GM04503 (cell line): ENCODE data around the gene TMOD2.
"Not testable (repeated sequence)": the region's sequence is repeated elsewhere in the genome, so short reads cannot be mapped to it uniquely, and the experiment has no call there.

Experiments used
- DNase-seq: peaks from one replicate; pipeline ENCODE4 v3.0.0-alpha.2; 2012; ENCODE audit warnings: low read depth

The TMOD2 gene

GRCh38 chr15:51774916-51775315 is 23.5 kb downstream of the TMOD2 start:
- no peak for DNase-seq

DNA sequence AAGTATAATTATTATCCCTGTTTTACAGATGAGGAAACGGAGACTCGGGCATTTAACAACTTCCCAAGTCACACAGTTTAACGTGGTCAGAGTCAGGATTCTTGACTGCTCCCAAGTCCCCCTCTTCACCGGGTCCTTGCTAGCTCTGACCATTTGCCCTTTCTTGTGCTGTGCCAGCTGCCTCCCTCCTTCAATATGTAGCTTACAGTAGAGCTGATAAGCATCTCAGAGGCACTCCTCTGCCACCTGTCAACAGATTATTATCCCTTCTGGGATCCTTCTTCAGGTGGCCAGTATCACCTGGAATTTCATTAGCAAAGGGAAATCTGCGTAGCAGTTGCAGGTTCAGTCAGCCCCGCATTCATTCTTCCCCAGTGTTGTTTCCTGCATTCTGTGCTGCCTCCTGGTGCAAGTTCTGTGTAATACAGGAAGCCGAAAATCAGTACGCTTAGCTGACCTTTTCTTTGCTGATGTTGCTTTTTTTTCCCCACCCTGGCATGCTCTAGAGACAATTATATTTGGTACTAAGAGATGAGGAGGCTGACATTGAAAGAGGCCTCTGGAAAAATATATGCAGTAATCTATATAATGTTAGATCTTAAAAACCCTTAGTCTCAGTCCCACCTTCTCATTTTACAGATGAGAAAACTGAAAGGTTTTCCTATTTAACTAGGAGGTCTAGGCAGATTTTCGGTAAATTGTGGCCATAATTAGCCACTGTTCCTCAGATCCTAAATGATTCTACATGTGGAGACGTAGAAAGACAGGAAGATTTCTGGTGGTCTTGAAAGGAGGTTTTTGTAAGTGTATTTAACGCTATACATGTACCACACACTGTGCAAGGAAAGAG is 24.8 kb downstream of the TMOD2 start:
- DNase-seq: no peak

DNA sequence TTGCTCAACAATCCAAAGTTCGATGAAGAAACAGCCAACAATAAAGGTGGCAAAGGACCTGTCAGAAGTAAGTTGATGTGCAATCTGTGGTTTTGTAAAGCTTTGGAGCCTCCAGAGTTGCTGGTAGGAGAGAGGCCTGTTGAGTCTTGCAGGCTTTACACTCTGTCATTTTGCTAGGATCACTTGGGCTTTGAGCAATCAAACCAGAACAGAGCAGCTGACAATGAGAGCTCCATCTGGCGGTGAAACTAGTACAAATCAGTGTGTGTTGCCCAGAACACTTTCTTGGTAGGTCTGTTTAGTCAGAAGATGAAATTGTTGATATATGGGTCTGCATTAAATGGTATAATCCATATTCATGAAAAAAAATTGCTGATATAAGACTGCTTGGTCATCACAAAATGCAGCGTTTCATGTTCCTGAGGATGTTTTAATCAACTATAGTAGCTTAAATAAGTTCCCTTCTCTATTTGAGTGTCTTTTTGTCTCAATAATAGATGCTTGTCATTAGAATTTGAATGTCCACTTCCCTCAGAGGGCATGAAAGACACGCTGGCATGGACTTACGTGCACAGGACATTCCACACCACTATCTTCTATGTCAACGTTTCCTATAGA is 25.7 kb downstream of the TMOD2 start:
- DNase-seq: peak; percentile 28

DNA sequence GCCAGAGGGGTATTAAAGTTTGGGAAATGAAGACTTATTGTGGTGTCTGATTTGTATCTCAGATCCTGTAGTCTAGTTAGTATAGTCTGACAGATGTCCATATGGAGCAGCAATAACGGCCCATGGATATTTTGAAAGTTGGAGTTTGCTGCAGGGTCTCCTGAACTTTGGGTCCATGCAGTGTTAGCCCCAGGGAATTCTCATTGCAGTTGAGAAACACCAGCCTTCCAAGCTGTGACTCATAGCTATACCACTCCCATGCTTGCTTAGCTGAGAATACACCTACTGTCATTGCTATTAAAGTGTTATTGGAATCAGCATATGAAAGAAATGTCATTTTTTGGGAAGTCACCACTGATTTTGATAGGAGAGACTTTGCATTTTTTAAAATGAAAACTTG is 29.2 kb downstream of the TMOD2 start:
- DNase-seq: no peak

GRCh38 chr15:51781506-51781905 is 30.1 kb downstream of the TMOD2 start:
- no peak for DNase-seq

GRCh38 chr15:51782357-51782896 is 31.0 kb downstream of the TMOD2 start:
- no peak for DNase-seq

DNA sequence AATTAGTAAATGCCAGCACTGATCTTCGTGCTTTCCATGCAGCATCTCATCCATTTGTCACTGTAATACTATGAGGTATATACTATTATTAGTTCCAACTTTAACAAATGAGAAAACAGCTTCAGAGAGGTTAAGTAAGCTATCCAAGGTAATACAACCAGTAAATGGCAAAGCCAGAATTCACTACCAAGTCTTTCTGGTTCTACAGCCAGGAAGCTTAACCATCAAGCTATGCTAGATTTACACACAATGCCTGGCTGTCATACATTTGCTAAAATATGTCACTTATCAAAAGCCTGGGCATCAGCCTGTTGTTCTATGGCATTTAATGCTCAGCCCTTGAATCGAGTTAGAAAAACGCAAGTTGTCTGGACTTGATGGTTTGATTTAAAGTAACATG is 32.6 kb downstream of the TMOD2 start:
- DNase-seq: no peak

GRCh38 chr15:51787130-51787529 is 35.7 kb downstream of the TMOD2 start:
- not testable (repeated sequence) for DNase-seq

DNA sequence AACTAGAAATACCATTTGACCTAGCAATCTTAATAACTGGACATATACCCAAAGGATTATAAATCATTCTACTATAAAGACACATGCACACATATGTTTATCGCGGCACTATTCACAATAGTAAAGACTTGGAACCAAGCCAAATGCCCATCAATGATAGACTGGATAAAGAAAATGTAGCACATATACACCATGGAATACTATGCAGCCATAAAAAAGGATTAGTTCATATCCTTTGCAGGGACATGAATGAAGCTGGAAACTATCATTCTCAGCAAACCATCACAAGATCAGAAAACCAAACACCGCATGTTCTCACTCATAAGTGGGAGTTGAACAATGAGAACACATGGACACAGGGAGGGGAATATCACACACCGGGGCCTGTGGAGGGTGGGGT is 41.1 kb downstream of the TMOD2 start:
- not testable (repeated sequence) for DNase-seq

GRCh38 chr15:51793521-51794305 is 42.3 kb downstream of the TMOD2 start:
- no peak for DNase-seq

DNA sequence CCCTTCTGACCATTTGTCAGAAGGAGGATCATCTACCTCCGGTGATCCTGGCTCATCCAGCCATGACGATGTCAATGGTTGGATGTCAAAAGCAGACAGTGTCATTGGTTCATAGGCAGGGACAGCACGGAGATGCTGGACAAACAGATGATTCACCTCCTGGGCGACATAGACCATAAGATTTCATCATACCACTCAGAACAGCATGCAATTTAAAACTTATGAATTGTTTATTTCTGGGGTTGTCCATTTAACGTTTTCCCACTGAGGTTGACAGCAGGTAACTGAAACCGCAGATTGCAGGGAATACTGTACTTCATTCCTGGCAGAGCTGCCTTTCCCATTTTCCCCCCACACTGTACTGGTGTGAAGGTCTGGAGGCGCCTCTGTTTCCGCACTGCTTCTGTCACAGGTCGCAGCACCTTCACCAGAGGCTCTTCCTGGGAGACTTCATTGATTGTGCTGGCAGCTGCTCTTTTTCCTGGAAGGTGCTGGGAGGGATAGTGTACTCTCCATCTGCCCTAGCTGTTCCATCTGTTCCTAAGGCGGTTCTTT is 45.5 kb downstream of the TMOD2 start:
- DNase-seq: no peak

DNA sequence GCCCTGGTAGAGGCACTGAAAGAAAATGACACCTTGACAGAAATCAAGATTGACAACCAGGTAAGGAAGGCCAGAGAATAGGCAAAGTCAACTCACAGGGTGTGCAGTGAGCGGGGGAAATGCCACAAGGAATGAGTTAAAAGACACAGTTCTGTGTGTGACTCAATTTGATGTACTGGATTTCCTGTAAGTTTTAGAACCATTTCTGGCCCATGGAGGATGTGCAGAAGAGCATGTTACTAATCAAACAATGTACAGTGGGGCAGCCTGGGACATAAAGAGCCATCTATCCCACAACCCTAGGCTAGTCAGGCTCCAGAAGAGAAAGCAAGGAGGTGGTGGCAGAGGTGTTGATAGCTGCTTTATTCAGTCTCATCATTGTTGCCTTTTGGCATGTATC is 46.9 kb downstream of the TMOD2 start:
- DNase-seq: no peak

DNA sequence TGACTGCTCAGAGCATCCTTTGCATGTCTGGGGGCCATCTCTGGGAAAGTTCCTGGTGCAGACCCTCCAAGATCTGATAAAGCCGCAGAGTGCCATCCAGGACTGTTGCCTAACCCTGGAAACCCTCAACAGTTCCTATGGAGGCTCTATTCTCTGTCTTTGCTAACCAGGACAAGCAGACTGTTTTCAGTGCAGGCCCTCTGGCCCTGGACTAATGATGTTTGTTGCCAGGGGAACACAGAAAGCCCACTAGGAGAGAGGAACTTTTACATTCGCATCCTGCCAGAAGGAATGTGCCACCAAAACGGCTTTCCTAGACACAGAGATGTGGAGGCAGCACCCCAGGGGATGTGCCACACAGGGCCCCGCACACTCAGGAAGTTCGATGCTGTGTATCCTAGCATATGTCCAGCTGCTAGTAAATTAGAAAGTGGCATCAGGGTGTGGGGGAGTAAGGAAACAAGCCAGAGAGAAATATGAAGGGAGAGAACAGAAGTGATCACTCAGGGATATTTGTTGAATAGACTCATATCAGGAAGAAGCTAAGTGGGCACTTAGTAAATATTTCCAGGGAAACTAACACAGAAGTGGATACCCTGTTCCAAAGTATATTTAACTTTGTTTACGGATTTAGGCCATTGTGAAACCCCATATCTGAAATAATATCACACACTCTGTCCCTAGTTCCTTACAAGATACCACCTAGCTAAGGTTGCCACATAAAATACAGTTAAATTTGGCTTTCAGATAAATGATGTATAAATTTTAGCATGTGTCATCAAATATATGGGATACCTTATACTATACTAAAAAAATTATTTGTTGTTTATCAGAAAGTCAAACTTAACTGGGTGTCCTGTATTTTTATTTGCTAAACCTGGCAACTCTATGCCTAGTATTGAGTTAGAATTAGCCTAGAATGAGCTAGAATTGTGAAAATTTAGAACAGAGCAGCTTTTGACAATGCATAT is 48.2 kb downstream of the TMOD2 start:
- no peak for DNase-seq

DNA sequence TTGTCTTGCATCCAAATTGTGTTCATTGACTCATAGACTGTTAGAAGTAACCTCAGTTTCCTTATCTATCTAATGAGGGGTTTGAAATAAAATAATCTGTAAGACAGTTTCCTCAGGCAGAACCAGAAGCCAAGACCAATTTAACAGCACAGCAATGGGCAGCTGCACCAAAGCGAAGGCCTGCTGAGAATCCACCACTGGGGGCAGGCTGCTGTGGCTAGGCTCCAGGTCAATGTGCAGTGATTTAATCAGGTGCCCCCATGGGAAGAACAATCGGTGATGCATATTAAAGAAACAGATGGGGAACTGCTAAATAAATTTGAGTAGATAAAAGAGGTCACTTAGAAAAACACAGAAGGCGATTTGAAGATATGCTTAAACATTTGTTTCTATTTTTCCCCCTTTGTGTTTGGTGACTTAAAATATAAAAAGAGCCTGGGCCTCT is 50.0 kb downstream of the TMOD2 start:
- DNase-seq: no peak

DNA sequence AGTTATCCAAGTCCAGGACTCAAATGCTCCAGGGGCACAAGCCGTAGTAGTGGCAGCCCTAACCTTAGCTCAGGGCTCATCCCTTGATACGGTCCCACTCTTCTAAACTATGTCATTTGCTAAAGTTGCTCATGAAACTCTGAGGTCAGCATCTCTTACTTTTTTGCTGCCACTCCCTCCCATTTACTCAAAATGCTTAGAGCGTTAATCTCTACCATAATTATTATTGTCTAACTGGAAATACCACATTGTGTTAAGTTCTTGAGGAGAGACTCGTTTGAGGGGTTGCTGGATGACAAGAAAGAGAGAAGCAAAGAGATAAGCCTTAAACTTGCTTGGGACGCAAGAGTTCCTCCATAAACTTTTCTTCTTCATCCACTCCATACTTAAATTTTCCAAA is 51.2 kb downstream of the TMOD2 start:
- no peak for DNase-seq

GRCh38 chr15:51803965-51804364 is 52.6 kb downstream of the TMOD2 start:
- DNase-seq: no peak

DNA sequence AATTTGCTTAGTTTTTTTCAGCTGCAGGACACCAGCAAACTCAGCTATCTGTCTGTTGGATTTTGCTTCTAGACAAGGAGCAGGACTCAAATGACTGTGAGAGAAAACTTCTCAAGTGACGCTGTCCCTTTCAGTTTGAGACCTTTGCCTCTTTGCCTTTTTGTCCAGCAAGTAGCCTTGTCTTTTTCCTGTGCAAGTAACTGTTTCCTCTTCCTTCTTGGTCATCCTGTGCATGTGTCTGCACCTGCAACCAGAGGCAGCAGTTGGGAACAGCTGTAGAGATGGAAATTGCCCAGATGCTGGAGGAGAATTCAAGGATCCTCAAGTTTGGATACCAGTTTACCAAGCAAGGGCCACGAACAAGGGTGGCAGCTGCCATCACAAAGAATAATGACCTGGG is 54.7 kb downstream of the TMOD2 start:
- no peak for DNase-seq

DNA sequence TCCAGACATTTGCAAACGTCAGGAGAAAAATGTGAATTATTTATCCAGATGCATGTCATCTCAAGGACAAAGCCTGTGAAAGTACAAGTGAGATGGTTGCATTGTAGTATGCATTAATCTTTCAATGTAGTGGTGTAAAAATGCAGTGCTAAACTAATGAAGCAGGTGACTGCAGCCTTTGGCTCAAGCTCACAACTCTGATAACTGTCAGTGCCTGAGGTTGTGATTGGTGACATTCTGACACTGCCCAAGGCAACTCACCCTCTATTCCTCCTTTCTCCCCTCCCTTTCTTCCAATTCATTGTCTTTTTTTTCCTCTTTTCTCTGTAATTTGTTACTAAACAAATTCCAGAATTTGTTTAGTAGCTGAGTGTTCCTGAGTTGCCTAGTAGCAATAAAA is 58.1 kb downstream of the TMOD2 start:
- no peak for DNase-seq

DNA sequence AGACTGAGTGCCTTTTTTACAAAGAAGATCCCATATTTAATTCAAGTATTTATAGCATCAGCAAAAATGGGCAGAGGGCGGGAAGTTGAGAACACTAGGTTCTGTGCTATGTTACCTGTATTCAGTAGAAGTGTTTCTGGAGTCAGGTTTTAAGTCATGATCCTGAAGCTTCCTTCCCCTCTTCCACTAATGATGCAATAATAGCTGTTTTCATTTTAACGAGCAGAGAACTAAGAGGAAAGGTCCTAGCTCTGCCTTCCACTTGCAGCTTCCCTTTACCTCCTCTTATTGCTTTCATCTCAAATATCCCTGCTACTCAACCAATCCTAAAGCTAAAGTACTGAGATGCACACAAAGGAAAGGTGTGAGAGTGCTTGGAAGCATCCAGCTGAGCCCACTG is 61.2 kb downstream of the TMOD2 start:
- no peak for DNase-seq

DNA sequence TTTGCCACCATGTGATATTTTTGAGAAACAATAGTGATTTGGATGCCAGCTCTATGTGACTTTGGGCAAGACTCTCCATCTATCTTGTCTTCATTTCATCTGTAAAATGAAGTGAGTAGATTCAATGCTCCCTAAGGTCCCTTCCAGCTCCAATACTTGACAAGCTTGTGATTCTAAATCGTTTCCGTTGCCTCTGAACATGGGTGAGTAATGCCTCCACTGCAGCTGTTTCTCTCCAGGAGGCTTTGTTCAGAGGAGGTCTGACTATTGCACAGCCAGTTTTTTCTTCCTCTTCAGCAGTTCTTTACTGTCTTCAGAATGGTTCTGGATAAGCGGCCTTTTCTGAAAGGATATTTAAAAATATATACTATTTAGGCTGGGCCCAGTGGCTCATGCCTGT is 63.2 kb downstream of the TMOD2 start:
- no peak for DNase-seq

DNA sequence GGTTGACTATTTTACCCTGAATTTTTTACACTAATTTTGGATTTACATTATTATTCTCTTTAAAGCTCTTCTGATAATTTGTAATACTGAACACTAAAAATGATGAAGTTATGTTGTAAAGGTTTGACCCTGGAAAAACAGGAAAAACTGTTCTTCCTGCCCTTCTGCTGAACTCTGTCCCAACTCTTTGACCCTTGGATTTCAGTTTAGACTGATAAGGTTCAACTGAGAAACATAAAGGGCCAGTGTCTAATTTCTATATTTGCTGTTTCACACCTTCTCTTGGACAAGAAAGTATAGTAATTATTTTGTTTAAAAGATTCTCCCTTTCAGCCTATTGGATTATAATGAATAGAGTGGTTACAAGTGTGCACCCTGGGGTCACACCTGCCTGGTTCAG is 65.2 kb downstream of the TMOD2 start:
- DNase-seq: no peak
